A673 (cell line): ENCODE data around the gene MSH6. TPM values are rescaled to one million over a fixed set of nuclear protein-coding genes. Genes with fewer than 3 reads are reported as not detected.

Experiments
- BruUV-seq: library from RNA; stranded (reverse); fragments of 400-500 nt; replicated peaks from 2 replicates; lab custom pipeline; 2021; lab: Mats Ljungman, UMichigan
- CTCF ChIA-PET: fragments of 300-600 bp; sonication (Branson Sonifier 250); formaldehyde crosslinking; loops from one replicate; lab custom pipeline; 2022; ENCODE audit warnings: antibody characterized with exemption; lab: Charles Lee
- POLR2A ChIA-PET: fragments of 300-600 bp; sonication (Branson Sonifier 250); formaldehyde crosslinking; loops from one replicate; lab custom pipeline; 2022; ENCODE audit warnings: antibody characterized with exemption; ENCODE audit not compliant: low non-redundant PET; lab: Charles Lee
- DNase-seq: peaks from one replicate; pipeline ENCODE4 v3.0.0-alpha.2; 2015; ENCODE audit warnings: low spot score
- H3K27ac ChIP-seq: fragments of 200-600 bp; sonication (generic); 2 replicates; pipeline ENCODE4 v1.5.1; 2016; ENCODE audit warnings: mixed run types, low read depth, mild to moderate bottlenecking, mixed read lengths, antibody characterized with exemption, low read length; ENCODE audit not compliant: poor library complexity, severe bottlenecking
- H3K27me3 ChIP-seq: fragments of 200-600 bp; sonication (generic); replicated peaks from 2 replicates; pipeline ENCODE4 v1.6.1; 2017; ENCODE audit warnings: mixed run types, low read depth, mild to moderate bottlenecking, mixed read lengths, antibody characterized with exemption, low read length; ENCODE audit not compliant: insufficient read depth, poor library complexity
- H3K36me3 ChIP-seq: fragments of 200-600 bp; sonication (generic); 2 replicates; pipeline ENCODE4 v1.6.1; 2016; ENCODE audit warnings: mixed run types, mild to moderate bottlenecking, mixed read lengths, antibody characterized with exemption, low read length; ENCODE audit not compliant: insufficient read depth, poor library complexity, severe bottlenecking
- H3K4me1 ChIP-seq: fragments of 200-600 bp; sonication (generic); 2 replicates; pipeline ENCODE4 v1.6.1; 2017; ENCODE audit warnings: mixed run types, mild to moderate bottlenecking, mixed read lengths, antibody characterized with exemption, low read length; ENCODE audit not compliant: insufficient read depth, poor library complexity, severe bottlenecking
- H3K4me3 ChIP-seq: fragments of 200-600 bp; sonication (generic); 2 replicates; pipeline ENCODE4 v1.5.1; 2016; ENCODE audit warnings: low read depth, mixed run types, mild to moderate bottlenecking, mixed read lengths, low read length; ENCODE audit not compliant: poor library complexity, severe bottlenecking
- H3K9me3 ChIP-seq: fragments of 200-600 bp; sonication (generic); 2 replicates; pipeline ENCODE4 v1.6.1; 2016; ENCODE audit warnings: mixed run types, low read depth, mild to moderate bottlenecking, mixed read lengths, antibody characterized with exemption, low read length; ENCODE audit not compliant: poor library complexity, severe bottlenecking
- CTCF ChIP-seq: fragments of 300-800, 200-600 bp; sonication (generic); conservative IDR thresholded peaks from 2 replicates; pipeline ENCODE4 v1.5.1; 2017; ENCODE audit warnings: low read depth, mild to moderate bottlenecking, antibody characterized with exemption, low read length, moderate library complexity, mixed read lengths
- EZH2 ChIP-seq: fragments of 200-600 bp; sonication (generic); IDR thresholded peaks from 2 replicates; pipeline ENCODE4 v1.6.1; 2017; ENCODE audit warnings: borderline replicate concordance, low read depth, mild to moderate bottlenecking, mixed read lengths, antibody characterized with exemption, low read length; ENCODE audit not compliant: poor library complexity, severe bottlenecking
- intact Hi-C: fragments of 100-400 bp; cut with micrococcal nuclease; formaldehyde crosslinking; loops from one replicate; pipeline ENCODE4 v1.10.0; 2022; ENCODE audit not compliant: unreplicated experiment
- total RNA-seq: library from RNA; stranded (reverse); gene quantifications from 2 replicates; pipeline ENCODE4 v1.2.3, GENCODE V29; 2021

The MSH6 gene
- total RNA-seq, 1 experiment from 2014 or later = 182 TPM

- POLR2A ChIA-PET = no interaction called here
- H3K36me3 ChIP-seq = peaks cover 84% of the 10 kb centered on the region
- no peak overlapping the region for H3K27ac ChIP-seq
- H3K27me3 ChIP-seq = no peaks in the 10 kb centered on the region
- intact Hi-C loops = no loop called here
- no peaks in the 10 kb centered on the region for H3K4me1 ChIP-seq
- no peak overlapping the region for H3K4me3 ChIP-seq
- TF ChIP-seq EZH2 (no peak), CTCF (no peak)
- no peaks in the 10 kb centered on the region for H3K9me3 ChIP-seq
- no TSS peak for BruUV-seq
- CTCF ChIA-PET = no interaction called here
- no peak for DNase-seq
Observed at GRCh38 chr2:47818777-47819176, 35.8 kb downstream of the MSH6 start.

GRCh38 chr2:47819834-47820233 is 36.9 kb downstream of the MSH6 start:
- no peak overlapping the region for H3K4me3 ChIP-seq
- peaks cover 77% of the 10 kb centered on the region for H3K36me3 ChIP-seq
- no peak for DNase-seq
- CTCF ChIA-PET = no interaction called here
- H3K4me1 ChIP-seq = no peaks in the 10 kb centered on the region
- TF ChIP-seq CTCF = no peak
- TF ChIP-seq EZH2 = no peak
- H3K27ac ChIP-seq = no peak overlapping the region
- intact Hi-C loops = no loop called here
- no peaks in the 10 kb centered on the region for H3K27me3 ChIP-seq
- no peaks in the 10 kb centered on the region for H3K9me3 ChIP-seq
- BruUV-seq = no TSS peak
- POLR2A ChIA-PET = no interaction called here

- intact Hi-C loops = no loop called here
- no peak overlapping the region for H3K4me3 ChIP-seq
- H3K27me3 ChIP-seq = no peaks in the 10 kb centered on the region
- ChIA-PET POLR2A (interaction anchor here (0.6 kb wide), 1 partner anchor 277 kb away, joined by 3 read pairs; no protein-coding TSS in a partner anchor), CTCF (no interaction called here)
- no peak overlapping the region for H3K27ac ChIP-seq
- peaks cover 61% of the 10 kb centered on the region for H3K36me3 ChIP-seq
- TF ChIP-seq CTCF = no peak
- no peak for TF ChIP-seq EZH2
- no peaks in the 10 kb centered on the region for H3K4me1 ChIP-seq
- no peaks in the 10 kb centered on the region for H3K9me3 ChIP-seq
- no TSS peak for BruUV-seq
- DNase-seq = no peak
Observed at GRCh38 chr2:47822518-47822917, 39.6 kb downstream of the MSH6 start.
